IMR-90 (cell line): ENCODE data around the gene RPL31. TPM values are rescaled to one million over a fixed set of nuclear protein-coding genes. Genes with fewer than 3 reads are reported as not detected.

Experiments used
- ATAC-seq: fragments of 200-7000 bp; cut with Tn5 transposase; 2 replicates; pipeline ENCODE4 v1.9.1; 2020; ENCODE audit warnings: low read depth, mild to moderate bottlenecking, moderate library complexity
- BruUV-seq: library from RNA; stranded (reverse); fragments of 400-500 nt; replicated peaks from 2 replicates; lab custom pipeline; 2021; lab: Mats Ljungman, UMichigan
- CTCF ChIA-PET: fragments of 300-600 bp; formaldehyde crosslinking; extraction: SDS; loops from one replicate; lab custom pipeline; 2021; ENCODE audit warnings: antibody characterized with exemption; lab: Yijun Ruan, JAX
- POLR2A ChIA-PET: fragments of 300-600 bp; sonication (Branson Sonifier 250); formaldehyde crosslinking; loops from one replicate; lab custom pipeline; 2022; ENCODE audit warnings: antibody characterized with exemption; ENCODE audit not compliant: unreplicated experiment; lab: Charles Lee
- DNase-seq: peaks from one replicate; pipeline ENCODE4 v3.0.0; 2013
- H2AFZ ChIP-seq: replicated peaks from 2 replicates; pipeline ENCODE3; 2013; ENCODE audit warnings: low read length, mild to moderate bottlenecking; ENCODE audit not compliant: poor library complexity
- H2AK5ac ChIP-seq: 2 replicates; pipeline ENCODE4 v1.6.1; 2013; ENCODE audit warnings: low read depth, low read length, inconsistent platforms
- H2AK9ac ChIP-seq: replicated peaks from 2 replicates; pipeline ENCODE3; 2013; ENCODE audit warnings: mild to moderate bottlenecking, low read depth, low read length, moderate library complexity; ENCODE audit not compliant: poor library complexity
- H2BK120ac ChIP-seq: 2 replicates; pipeline ENCODE4 v1.6.1; 2013; ENCODE audit warnings: low read depth, low read length, inconsistent platforms
- H2BK15ac ChIP-seq: 3 replicates; pipeline ENCODE4 v1.6.1; 2013; ENCODE audit warnings: low read depth, low read length, inconsistent platforms
- H2BK20ac ChIP-seq: 2 replicates; pipeline ENCODE4 v1.6.1; 2013; ENCODE audit warnings: low read depth, mild to moderate bottlenecking, inconsistent platforms, low read length, moderate library complexity
- H2BK5ac ChIP-seq: 2 replicates; pipeline ENCODE4 v1.6.1; 2013; ENCODE audit warnings: mild to moderate bottlenecking, low read depth, low read length, inconsistent platforms; ENCODE audit not compliant: poor library complexity, severe bottlenecking
- H3K14ac ChIP-seq: replicated peaks from 2 replicates; pipeline ENCODE4 v1.6.1; 2013; ENCODE audit warnings: low read depth, low read length, inconsistent platforms
- H3K18ac ChIP-seq: 2 replicates; pipeline ENCODE4 v1.6.1; 2013; ENCODE audit warnings: low read depth, low read length, control low read depth
- H3K23ac ChIP-seq: 2 replicates; pipeline ENCODE4 v1.6.1; 2013; ENCODE audit warnings: low read depth, low read length, inconsistent platforms
- H3K27ac ChIP-seq: 2 replicates; pipeline ENCODE4 v1.5.1; 2013; ENCODE audit warnings: mild to moderate bottlenecking, control low read depth, low read length; ENCODE audit not compliant: insufficient read depth
- H3K27me3 ChIP-seq: 2 replicates; pipeline ENCODE4 v1.6.1; 2013; ENCODE audit warnings: low read length; ENCODE audit not compliant: control insufficient read depth, insufficient read depth
- H3K36me3 ChIP-seq: 2 replicates; pipeline ENCODE4 v1.6.1; 2013; ENCODE audit warnings: low read length, mixed read lengths; ENCODE audit not compliant: control insufficient read depth, insufficient read depth
- H3K4ac ChIP-seq: 2 replicates; pipeline ENCODE4 v1.6.1; 2013; ENCODE audit warnings: low read depth, low read length, inconsistent platforms
- H3K4me1 ChIP-seq: 2 replicates; pipeline ENCODE4 v1.6.1; 2013; ENCODE audit warnings: low read length, mixed read lengths; ENCODE audit not compliant: control insufficient read depth, insufficient read depth
- H3K4me2 ChIP-seq: 2 replicates; pipeline ENCODE4 v1.6.1; 2013; ENCODE audit warnings: low read depth, mild to moderate bottlenecking, control low read depth, low read length, moderate library complexity
- H3K4me3 ChIP-seq: 2 replicates; pipeline ENCODE4 v1.5.1; 2013; ENCODE audit warnings: low read depth, mild to moderate bottlenecking, control low read depth, low read length, moderate library complexity; ENCODE audit not compliant: insufficient read depth
- H3K56ac ChIP-seq: 2 replicates; pipeline ENCODE4 v1.6.1; 2013; ENCODE audit warnings: low read length, inconsistent platforms; ENCODE audit not compliant: insufficient read depth; ENCODE audit errors: extremely low read depth
- H3K79me1 ChIP-seq, 2 experiments: 2 replicates each; pipeline ENCODE4 v1.6.1; 2013; ENCODE audit warnings: low read length in 2 of 2, inconsistent platforms in 1 of 2, low read depth in 1 of 2
- H3K9ac ChIP-seq: 2 replicates; pipeline ENCODE4 v1.6.1; 2013; ENCODE audit warnings: low read depth, low read length, control low read depth
- H3K9me1 ChIP-seq: 2 replicates; pipeline ENCODE4 v1.6.1; 2013; ENCODE audit warnings: low read length, inconsistent platforms; ENCODE audit not compliant: insufficient read depth
- H3K9me3 ChIP-seq: 2 replicates; pipeline ENCODE4 v1.6.1; 2013; ENCODE audit warnings: low read length; ENCODE audit not compliant: control insufficient read depth, insufficient read depth
- H4K20me1 ChIP-seq: 2 replicates; pipeline ENCODE4 v1.6.1; 2013; ENCODE audit warnings: low read length, inconsistent platforms; ENCODE audit not compliant: insufficient read depth
- H4K5ac ChIP-seq: 2 replicates; pipeline ENCODE4 v1.6.1; 2013; ENCODE audit warnings: mild to moderate bottlenecking, low read depth, low read length, control low read depth
- H4K8ac ChIP-seq, 2 experiments: 2 replicates each; pipeline ENCODE4 v1.6.1; 2013; ENCODE audit warnings: low read depth in 2 of 2, low read length in 2 of 2, control low read depth in 1 of 2, inconsistent platforms in 1 of 2
- H4K91ac ChIP-seq: 2 replicates; pipeline ENCODE4 v1.6.1; 2013; ENCODE audit warnings: low read depth, low read length, inconsistent platforms; ENCODE audit not compliant: insufficient read depth
- BHLHE40 ChIP-seq: fragments of 150-350 bp; IDR thresholded peaks from 2 replicates; pipeline ENCODE4 v1.6.1; 2016; ENCODE audit warnings: mild to moderate bottlenecking, low read depth, low read length
- CHD1 ChIP-seq: IDR thresholded peaks from 2 replicates; pipeline ENCODE4 v1.6.1; 2012; ENCODE audit warnings: low read depth, low read length, improper control_type of control experiment
- FOS ChIP-seq: fragments of 150-350 bp; IDR thresholded peaks from 2 replicates; pipeline ENCODE4 v1.6.1; 2016; ENCODE audit warnings: low read depth, low read length
- MXI1 ChIP-seq: IDR thresholded peaks from 2 replicates; pipeline ENCODE4 v1.6.1; 2012; ENCODE audit warnings: low read depth, mild to moderate bottlenecking, low read length, moderate library complexity, borderline replicate concordance
- NFE2L2 ChIP-seq: fragments of 150-350 bp; IDR thresholded peaks from 2 replicates; pipeline ENCODE4 v1.6.1; 2016; ENCODE audit warnings: low read depth, mild to moderate bottlenecking, low read length
- POLR2A ChIP-seq: IDR thresholded peaks from 2 replicates; pipeline ENCODE4 v1.6.1; 2012; ENCODE audit warnings: mild to moderate bottlenecking, low read depth, low read length
- RAD21 ChIP-seq: IDR thresholded peaks from 2 replicates; pipeline ENCODE4 v1.6.1; 2012; ENCODE audit warnings: low read length, improper control_type of control experiment
- RCOR1 ChIP-seq: IDR thresholded peaks from 2 replicates; pipeline ENCODE4 v1.6.1; 2012; ENCODE audit warnings: mild to moderate bottlenecking, low read length, improper control_type of control experiment; ENCODE audit not compliant: insufficient replicate concordance
- WGBS, 2 experiments: methylation state at CpG; one replicate each; pipeline versions ENCODE4 v1.1.5 to v1.1.7; 2013; ENCODE audit warnings: missing lambda C conversion rate in 2 of 2; ENCODE audit not compliant: insufficient read length in 1 of 2; ENCODE audit errors: extremely low coverage in 2 of 2; 5-methylcytosine and 5-hydroxymethylcytosine counted together
- dilution Hi-C: fragments of 300-500 bp; cut with HindIII; formaldehyde crosslinking; loops from one replicate; pipeline ENCODE4 v1.14.3; 2018; ENCODE audit warnings: low sequenced_read_pairs; ENCODE audit not compliant: unreplicated experiment
- in situ Hi-C: fragments of 300-500 bp; cut with MboI; formaldehyde crosslinking; loops from 3 replicates; pipeline ENCODE4 v1.14.3; 2019; ENCODE audit warnings: low sequenced_read_pairs, inconsistent platforms, mixed read lengths
- intact Hi-C: fragments of 100-400 bp; cut with micrococcal nuclease; formaldehyde crosslinking; loops from 2 replicates; pipeline ENCODE4 v1.10.0; 2022
- polyA plus RNA-seq, 3 experiments: library from polyadenylated mRNA; depleted of rRNA; stranded (reverse); fragments of >200 nt; gene quantifications; 2 replicates each; pipeline ENCODE4 v1.2.3, GENCODE V29; 2012; ENCODE audit warnings: low replicate concordance in 1 of 3
- total RNA-seq: library from RNA; depleted of rRNA; stranded (reverse); fragments of >200 nt; gene quantifications from 2 replicates; pipeline ENCODE4 v1.2.3, GENCODE V29; 2012
- TF ChIP-seq, protein P1 (sequence below): conservative IDR thresholded peaks from 2 replicates; pipeline ENCODE4 v1.5.1; 2012; ENCODE audit warnings: mild to moderate bottlenecking, low read depth, low read length, improper control_type of control experiment

RPL31 gene
- total and polyA plus RNA-seq, 2 of the 4 experiments (the other 2 are of a cell fraction), result 358 to 2,908 TPM

GRCh38 chr2:100978582-100979191 is 23.4 kb upstream of the RPL31 start:
- TF ChIP-seq RCOR1 (peak; percentile 49), MXI1 (peak; percentile 54; the same call in 1 of the 2 replicates), CHD1 (no peak), NFE2L2 (peak; percentile 31; the same call in 1 of the 2 replicates), BHLHE40 (peak; percentile 49; the same call in 1 of the 2 replicates), POLR2A (peak; percentile 17; the same call in 1 of the 2 replicates), RAD21 (peak; percentile 4; the same call in 1 of the 2 replicates), FOS (peak; percentile 54; the same call in 1 of the 2 replicates)
- TF ChIP-seq, protein P1, sequence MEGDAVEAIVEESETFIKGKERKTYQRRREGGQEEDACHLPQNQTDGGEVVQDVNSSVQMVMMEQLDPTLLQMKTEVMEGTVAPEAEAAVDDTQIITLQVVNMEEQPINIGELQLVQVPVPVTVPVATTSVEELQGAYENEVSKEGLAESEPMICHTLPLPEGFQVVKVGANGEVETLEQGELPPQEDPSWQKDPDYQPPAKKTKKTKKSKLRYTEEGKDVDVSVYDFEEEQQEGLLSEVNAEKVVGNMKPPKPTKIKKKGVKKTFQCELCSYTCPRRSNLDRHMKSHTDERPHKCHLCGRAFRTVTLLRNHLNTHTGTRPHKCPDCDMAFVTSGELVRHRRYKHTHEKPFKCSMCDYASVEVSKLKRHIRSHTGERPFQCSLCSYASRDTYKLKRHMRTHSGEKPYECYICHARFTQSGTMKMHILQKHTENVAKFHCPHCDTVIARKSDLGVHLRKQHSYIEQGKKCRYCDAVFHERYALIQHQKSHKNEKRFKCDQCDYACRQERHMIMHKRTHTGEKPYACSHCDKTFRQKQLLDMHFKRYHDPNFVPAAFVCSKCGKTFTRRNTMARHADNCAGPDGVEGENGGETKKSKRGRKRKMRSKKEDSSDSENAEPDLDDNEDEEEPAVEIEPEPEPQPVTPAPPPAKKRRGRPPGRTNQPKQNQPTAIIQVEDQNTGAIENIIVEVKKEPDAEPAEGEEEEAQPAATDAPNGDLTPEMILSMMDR, result no peak
- Histone ChIP-seq H3K4ac (peak overlapping the region; percentile 87), H3K9ac (peak overlapping the region; percentile 0; the same call in 1 of the 2 replicates), H3K4me1 (peaks cover 2% of the 10 kb centered on the region), H2AK9ac (peak overlapping the region; percentile 73), H2AK5ac (peak overlapping the region; percentile 67; the same call in 1 of the 2 replicates), H2BK15ac (no peak overlapping the region; the same call in 2 of the 3 replicates), H4K5ac (peak overlapping the region; percentile 66; the same call in 1 of the 2 replicates), H2AFZ (peak overlapping the region; percentile 80), H2BK5ac (peak overlapping the region; percentile 81), H4K20me1 (no peaks in the 10 kb centered on the region), H3K4me2 (peak overlapping the region; percentile 18), H3K9me1 (peaks cover 11% of the 10 kb centered on the region; the same call in 1 of the 2 replicates), H3K18ac (peak overlapping the region; percentile 33), H4K8ac (peak overlapping the region in 1 of 2 experiments; percentile 76; a peak in 2 of 4 replicates), H3K36me3 (peaks cover 25% of the 10 kb centered on the region), H4K91ac (peak overlapping the region; percentile 80), H3K4me3 (peak overlapping the region; percentile 19; the same call in 1 of the 2 replicates), H3K79me1 (no peaks in the 10 kb centered on the region), H3K56ac (peak overlapping the region; percentile 5; the same call in 1 of the 2 replicates), H3K27ac (peak overlapping the region; percentile 62), H3K14ac (peak overlapping the region; percentile 72), H3K23ac (peak overlapping the region; percentile 87), H3K9me3 (no peaks in the 10 kb centered on the region), H3K27me3 (no peaks in the 10 kb centered on the region), H2BK20ac (peak overlapping the region; percentile 34; the same call in 1 of the 2 replicates), H2BK120ac (peak overlapping the region; percentile 73)
- ATAC-seq, result peak; percentile 76
- 24% methylated on average over 3 of the region's 16 CpGs; no CpG with 5 or more reads in 1 of the 2 experiments for WGBS, 2 experiments
- dilution Hi-C loops (no loop called here), in situ Hi-C loops (no loop called here), intact Hi-C loops (no loop called here)
- no TSS peak for BruUV-seq
- ChIA-PET POLR2A (interaction anchor here (0.5 kb wide), 1 partner anchor 29 kb away, joined by 3 read pairs; no protein-coding TSS in a partner anchor), CTCF (interaction anchor here (1.9 kb wide), 1 partner anchor 248 kb away, joined by 7 read pairs; no protein-coding TSS in a partner anchor)
- peak; percentile 91 for DNase-seq
